Lower leg skin (tissue), 3 donors: Measurements from ENCODE around the gene GPHA2.

ENCODE experiments used
- POLR2A ChIP-seq, 2 donors: fragments of 450-650 bp; IDR thresholded peaks; one replicate each; pipeline ENCODE4 v1.6.1; 2016 to 2017; ENCODE audit warnings: antibody characterized with exemption in 2 of 2, mild to moderate bottlenecking in 1 of 2, moderate library complexity in 1 of 2
- TF ChIP-seq, protein P1 (sequence below), 3 donors: fragments of 450-650 bp; IDR thresholded peaks; one replicate each; pipeline ENCODE4 v1.5.1; 2016; ENCODE audit warnings: antibody characterized with exemption in 3 of 3, mild to moderate bottlenecking in 3 of 3, moderate library complexity in 2 of 3

DNA sequence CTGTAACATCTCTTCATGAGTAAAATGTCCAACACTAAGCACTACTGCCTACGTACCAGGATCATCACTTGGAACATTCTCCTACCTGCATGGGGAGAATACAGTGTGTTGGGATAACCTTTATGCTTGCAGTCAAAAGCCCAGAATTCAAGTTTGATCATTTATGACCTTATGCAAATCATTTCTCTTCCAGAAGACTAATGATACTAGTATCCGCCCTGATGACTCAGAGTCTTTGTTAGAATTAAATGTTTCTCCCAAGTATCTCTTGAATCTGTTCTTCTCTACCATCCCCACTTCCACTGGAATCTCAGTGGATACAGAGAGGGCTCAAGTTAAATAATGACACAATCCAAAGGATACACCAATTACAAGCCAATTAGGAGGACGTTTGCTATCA is 23.8 kb upstream of the GPHA2 start:
- TF ChIP-seq POLR2A (IDR thresholded peaks at IDR 0.05): no peak
- TF ChIP-seq, protein P1, sequence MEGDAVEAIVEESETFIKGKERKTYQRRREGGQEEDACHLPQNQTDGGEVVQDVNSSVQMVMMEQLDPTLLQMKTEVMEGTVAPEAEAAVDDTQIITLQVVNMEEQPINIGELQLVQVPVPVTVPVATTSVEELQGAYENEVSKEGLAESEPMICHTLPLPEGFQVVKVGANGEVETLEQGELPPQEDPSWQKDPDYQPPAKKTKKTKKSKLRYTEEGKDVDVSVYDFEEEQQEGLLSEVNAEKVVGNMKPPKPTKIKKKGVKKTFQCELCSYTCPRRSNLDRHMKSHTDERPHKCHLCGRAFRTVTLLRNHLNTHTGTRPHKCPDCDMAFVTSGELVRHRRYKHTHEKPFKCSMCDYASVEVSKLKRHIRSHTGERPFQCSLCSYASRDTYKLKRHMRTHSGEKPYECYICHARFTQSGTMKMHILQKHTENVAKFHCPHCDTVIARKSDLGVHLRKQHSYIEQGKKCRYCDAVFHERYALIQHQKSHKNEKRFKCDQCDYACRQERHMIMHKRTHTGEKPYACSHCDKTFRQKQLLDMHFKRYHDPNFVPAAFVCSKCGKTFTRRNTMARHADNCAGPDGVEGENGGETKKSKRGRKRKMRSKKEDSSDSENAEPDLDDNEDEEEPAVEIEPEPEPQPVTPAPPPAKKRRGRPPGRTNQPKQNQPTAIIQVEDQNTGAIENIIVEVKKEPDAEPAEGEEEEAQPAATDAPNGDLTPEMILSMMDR (IDR thresholded peaks at IDR 0.05): no peak
